HepG2 (cell line): ENCODE results near the gene TALDO1. TPM values are rescaled to one million over a fixed set of nuclear protein-coding genes. Genes with fewer than 3 reads are reported as not detected.
A peak's percentile ranks its signal among the peaks of the same experiment; 100 is the strongest.

Source experiments
- AKAP8 ChIP-seq: sonication (generic); formaldehyde crosslinking; IDR thresholded peaks from 2 replicates; pipeline ENCODE4 v1.5.1; 2020; ENCODE audit warnings: mild to moderate bottlenecking, missing genetic modification reagents
- CEBPB ChIP-seq: IDR thresholded peaks from 2 replicates; pipeline ENCODE4 v1.6.1; 2011; ENCODE audit warnings: low read depth, low read length, improper control_type of control experiment, borderline replicate concordance
- CSRNP1 ChIP-seq: sonication (generic); formaldehyde crosslinking; IDR thresholded peaks from 2 replicates; pipeline ENCODE4 v1.8.1; 2023; ENCODE audit warnings: mild to moderate bottlenecking, missing genetic modification reagents
- MAFG ChIP-seq: sonication (generic); formaldehyde crosslinking; IDR thresholded peaks from 2 replicates; pipeline ENCODE4 v1.5.1; 2020; ENCODE audit warnings: mild to moderate bottlenecking, missing genetic modification reagents
- MBD4 ChIP-seq: IDR thresholded peaks from 2 replicates; pipeline ENCODE4 v1.6.1; 2012; ENCODE audit warnings: low read length, inconsistent platforms, borderline replicate concordance
- NPAS2 ChIP-seq: sonication (generic); formaldehyde crosslinking; IDR thresholded peaks from 2 replicates; pipeline ENCODE4 v1.8.0; 2022; ENCODE audit warnings: mild to moderate bottlenecking, missing genetic modification reagents, borderline replicate concordance
- SRSF4 ChIP-seq: fragments of 200-400 bp; formaldehyde crosslinking; IDR thresholded peaks from one replicate; pipeline ENCODE4 v1.6.1; 2018; ENCODE audit warnings: mild to moderate bottlenecking, low read depth, low read length, moderate library complexity; ENCODE audit not compliant: poor library complexity, severe bottlenecking
- XBP1 ChIP-seq: sonication (generic); formaldehyde crosslinking; IDR thresholded peaks from 2 replicates; pipeline ENCODE4 v1.5.0; 2020; ENCODE audit warnings: missing genetic modification reagents
- ZNF205 ChIP-seq: IDR thresholded peaks from 2 replicates; pipeline ENCODE4 v1.6.1; 2018; ENCODE audit warnings: missing biosample characterization, missing genetic modification reagents
- ZNF431 ChIP-seq: sonication (generic); formaldehyde crosslinking; IDR thresholded peaks from 2 replicates; pipeline ENCODE4 v1.9.0; 2022; ENCODE audit warnings: missing genetic modification reagents, low read depth, mild to moderate bottlenecking, borderline replicate concordance
- ZNF609 ChIP-seq: sonication (generic); formaldehyde crosslinking; IDR thresholded peaks from 2 replicates; pipeline ENCODE4 v1.4.0; 2020; ENCODE audit warnings: mild to moderate bottlenecking, missing genetic modification reagents, borderline replicate concordance
- ZNF747 ChIP-seq: sonication (generic); formaldehyde crosslinking; IDR thresholded peaks from 2 replicates; pipeline ENCODE4 v1.8.1; 2023; ENCODE audit warnings: missing genetic modification reagents, mild to moderate bottlenecking, borderline replicate concordance
- ZNF879 ChIP-seq: sonication (generic); formaldehyde crosslinking; IDR thresholded peaks from 2 replicates; pipeline ENCODE4 v1.8.1; 2023; ENCODE audit warnings: missing genetic modification reagents
- ZSCAN20 ChIP-seq: sonication (generic); formaldehyde crosslinking; IDR thresholded peaks from 2 replicates; pipeline ENCODE4 v1.4.0; 2020; ENCODE audit warnings: missing genetic modification reagents, mild to moderate bottlenecking, borderline replicate concordance
- polyA plus RNA-seq, 8 experiments: library from polyadenylated mRNA; depleted of rRNA in 3 of 8; stranded (reverse) in 7 of 8; unstranded in 1 of 8; fragments of >200 nt; fragmentation: Illumina TruSeq in 4 of 8; extraction: Trizol in 4 of 8; gene quantifications; 2 replicates each; pipeline versions ENCODE4 v1.2.1 to v1.2.3, GENCODE V29; 2011 to 2016; ENCODE audit warnings: low read depth in 4 of 8, missing spikeins in 1 of 8, mixed read lengths in 1 of 8; ENCODE audit not compliant: insufficient read depth in 1 of 8
- total RNA-seq, 5 experiments: library from RNA; depleted of rRNA; stranded (reverse); fragments of >200 nt; fragmentation: Illumina TruSeq; extraction: Trizol; gene quantifications; 2 replicates each; pipeline ENCODE4 v1.2.3, GENCODE V29; 2016; ENCODE audit warnings: low read depth in 1 of 5
- TF ChIP-seq, protein P1 (sequence below): sonication (generic); formaldehyde crosslinking; IDR thresholded peaks from 2 replicates; pipeline ENCODE4 v1.5.1; 2020; ENCODE audit warnings: missing genetic modification reagents, mild to moderate bottlenecking, borderline replicate concordance
- TF ChIP-seq, protein P2 (sequence below): sonication (generic); formaldehyde crosslinking; IDR thresholded peaks from 2 replicates; pipeline ENCODE4 v1.4.0; 2020; ENCODE audit warnings: missing genetic modification reagents, borderline replicate concordance

Gene TALDO1
- total and polyA plus RNA-seq, 2 of the 13 experiments (the other 11 are each of a cell fraction or from before 2014, with no cell fraction given) = 107 to 240 TPM

DNA sequence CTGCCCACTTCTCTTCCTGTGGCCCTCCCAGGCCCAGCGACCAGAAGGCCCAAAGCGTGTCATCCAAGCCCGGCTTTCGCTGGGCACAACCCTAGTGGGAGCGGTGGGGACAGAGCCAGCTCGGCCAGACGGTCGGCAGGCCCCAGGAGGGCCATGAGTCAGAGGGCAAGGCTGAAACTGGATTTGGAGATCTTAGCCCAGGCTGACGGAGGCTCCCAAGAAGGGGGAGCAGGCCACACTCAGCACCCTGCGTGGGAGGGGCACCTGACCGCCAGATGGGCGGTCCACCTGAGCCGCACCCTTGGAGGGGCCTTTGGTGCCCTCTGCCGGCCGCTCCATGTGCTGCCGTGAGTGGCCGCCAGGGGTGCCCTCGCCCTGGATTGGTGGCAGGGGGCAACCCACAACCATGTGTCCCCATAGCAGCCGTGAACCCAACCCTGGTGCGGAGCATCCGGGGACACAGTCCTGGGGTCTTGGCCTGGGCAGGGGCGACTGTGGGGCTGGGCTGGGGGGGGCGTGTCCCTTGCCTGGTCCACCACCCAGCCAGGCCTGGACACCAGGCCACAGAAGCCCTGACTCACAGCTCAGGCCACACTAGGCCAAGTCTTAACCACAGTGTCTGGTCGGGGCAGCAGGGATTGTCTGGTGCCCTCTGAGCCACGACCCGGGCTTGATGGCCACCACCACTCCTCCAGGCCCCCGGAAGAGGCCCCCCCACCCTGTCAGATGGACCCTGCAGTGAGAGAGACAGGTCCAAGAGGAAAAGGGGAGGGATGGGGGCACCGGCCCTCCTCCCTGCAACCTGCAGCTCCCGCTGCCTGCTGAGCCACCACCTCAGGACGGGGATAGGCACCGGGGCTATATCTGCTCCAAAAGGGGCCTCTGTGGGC, 19.2 kb upstream of the TALDO1 start (continued):
- TF ChIP-seq ZNF609 (CRISPR knock-in tag) (no peak), ZNF205 (CRISPR knock-in tag) (0 out of 2 replicates have a peak, but pooled peaks have one; percentile 56), ZNF431 (0 out of 2 replicates have a peak, but pooled peaks have one; percentile 32), CEBPB (no peak), XBP1 (CRISPR knock-in tag) (no peak), ZSCAN20 (CRISPR knock-in tag) (no peak), NPAS2 (CRISPR knock-in tag) (no peak), MAFG (no peak), AKAP8 (CRISPR knock-in tag) (peak; percentile 95), CSRNP1 (peak; percentile 93), ZNF879 (CRISPR knock-in tag) (no peak), MBD4 (no peak), ZNF747 (CRISPR knock-in tag) (no peak), SRSF4 (no peak)
- TF ChIP-seq, protein P1, sequence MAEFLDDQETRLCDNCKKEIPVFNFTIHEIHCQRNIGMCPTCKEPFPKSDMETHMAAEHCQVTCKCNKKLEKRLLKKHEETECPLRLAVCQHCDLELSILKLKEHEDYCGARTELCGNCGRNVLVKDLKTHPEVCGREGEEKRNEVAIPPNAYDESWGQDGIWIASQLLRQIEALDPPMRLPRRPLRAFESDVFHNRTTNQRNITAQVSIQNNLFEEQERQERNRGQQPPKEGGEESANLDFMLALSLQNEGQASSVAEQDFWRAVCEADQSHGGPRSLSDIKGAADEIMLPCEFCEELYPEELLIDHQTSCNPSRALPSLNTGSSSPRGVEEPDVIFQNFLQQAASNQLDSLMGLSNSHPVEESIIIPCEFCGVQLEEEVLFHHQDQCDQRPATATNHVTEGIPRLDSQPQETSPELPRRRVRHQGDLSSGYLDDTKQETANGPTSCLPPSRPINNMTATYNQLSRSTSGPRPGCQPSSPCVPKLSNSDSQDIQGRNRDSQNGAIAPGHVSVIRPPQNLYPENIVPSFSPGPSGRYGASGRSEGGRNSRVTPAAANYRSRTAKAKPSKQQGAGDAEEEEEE (CRISPR knock-in tag) = no peak
- TF ChIP-seq, protein P2, sequence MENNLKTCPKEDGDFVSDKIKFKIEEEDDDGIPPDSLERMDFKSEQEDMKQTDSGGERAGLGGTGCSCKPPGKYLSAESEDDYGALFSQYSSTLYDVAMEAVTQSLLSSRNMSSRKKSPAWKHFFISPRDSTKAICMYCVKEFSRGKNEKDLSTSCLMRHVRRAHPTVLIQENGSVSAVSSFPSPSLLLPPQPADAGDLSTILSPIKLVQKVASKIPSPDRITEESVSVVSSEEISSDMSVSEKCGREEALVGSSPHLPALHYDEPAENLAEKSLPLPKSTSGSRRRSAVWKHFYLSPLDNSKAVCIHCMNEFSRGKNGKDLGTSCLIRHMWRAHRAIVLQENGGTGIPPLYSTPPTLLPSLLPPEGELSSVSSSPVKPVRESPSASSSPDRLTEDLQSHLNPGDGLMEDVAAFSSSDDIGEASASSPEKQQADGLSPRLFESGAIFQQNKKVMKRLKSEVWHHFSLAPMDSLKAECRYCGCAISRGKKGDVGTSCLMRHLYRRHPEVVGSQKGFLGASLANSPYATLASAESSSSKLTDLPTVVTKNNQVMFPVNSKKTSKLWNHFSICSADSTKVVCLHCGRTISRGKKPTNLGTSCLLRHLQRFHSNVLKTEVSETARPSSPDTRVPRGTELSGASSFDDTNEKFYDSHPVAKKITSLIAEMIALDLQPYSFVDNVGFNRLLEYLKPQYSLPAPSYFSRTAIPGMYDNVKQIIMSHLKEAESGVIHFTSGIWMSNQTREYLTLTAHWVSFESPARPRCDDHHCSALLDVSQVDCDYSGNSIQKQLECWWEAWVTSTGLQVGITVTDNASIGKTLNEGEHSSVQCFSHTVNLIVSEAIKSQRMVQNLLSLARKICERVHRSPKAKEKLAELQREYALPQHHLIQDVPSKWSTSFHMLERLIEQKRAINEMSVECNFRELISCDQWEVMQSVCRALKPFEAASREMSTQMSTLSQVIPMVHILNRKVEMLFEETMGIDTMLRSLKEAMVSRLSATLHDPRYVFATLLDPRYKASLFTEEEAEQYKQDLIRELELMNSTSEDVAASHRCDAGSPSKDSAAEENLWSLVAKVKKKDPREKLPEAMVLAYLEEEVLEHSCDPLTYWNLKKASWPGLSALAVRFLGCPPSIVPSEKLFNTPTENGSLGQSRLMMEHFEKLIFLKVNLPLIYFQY (CRISPR knock-in tag) = no peak
